C4-2B (cell line): Measurements from ENCODE around the gene CFAP77.

Experiments used
- H3K27ac ChIP-seq: fragments of 450-650 bp; 2 replicates; pipeline ENCODE4 v1.5.1; 2017
- CTCF ChIP-seq: fragments of 450-650 bp; conservative IDR thresholded peaks from 2 replicates; pipeline ENCODE4 v1.5.1; 2017; ENCODE audit warnings: mild to moderate bottlenecking
- ZFX ChIP-seq: fragments of 450-650 bp; IDR thresholded peaks from 2 replicates; pipeline ENCODE4 v1.6.1; 2017

The CFAP77 gene

DNA sequence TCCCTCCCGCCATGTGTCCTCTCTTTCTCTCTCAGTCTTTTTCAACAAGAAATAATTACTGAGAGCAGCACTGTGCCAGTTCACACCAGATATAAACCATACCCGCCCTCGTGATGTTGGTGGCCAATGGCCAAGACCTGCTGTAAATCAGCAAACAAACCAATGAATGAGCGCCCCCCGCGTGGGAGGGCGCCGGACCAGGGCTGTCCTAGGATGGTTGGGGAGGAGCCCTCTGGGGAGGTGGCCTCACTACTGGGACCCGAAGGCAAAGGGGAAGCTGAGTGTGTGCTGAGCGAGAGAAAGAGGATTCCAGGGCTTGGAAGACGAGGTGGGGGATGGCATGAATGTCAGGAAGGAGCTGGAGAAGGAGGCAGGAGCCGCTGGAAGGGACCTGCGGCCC is 121.2 kb downstream of the CFAP77 start:
- TF ChIP-seq CTCF = no peak
- no peak for TF ChIP-seq ZFX

DNA sequence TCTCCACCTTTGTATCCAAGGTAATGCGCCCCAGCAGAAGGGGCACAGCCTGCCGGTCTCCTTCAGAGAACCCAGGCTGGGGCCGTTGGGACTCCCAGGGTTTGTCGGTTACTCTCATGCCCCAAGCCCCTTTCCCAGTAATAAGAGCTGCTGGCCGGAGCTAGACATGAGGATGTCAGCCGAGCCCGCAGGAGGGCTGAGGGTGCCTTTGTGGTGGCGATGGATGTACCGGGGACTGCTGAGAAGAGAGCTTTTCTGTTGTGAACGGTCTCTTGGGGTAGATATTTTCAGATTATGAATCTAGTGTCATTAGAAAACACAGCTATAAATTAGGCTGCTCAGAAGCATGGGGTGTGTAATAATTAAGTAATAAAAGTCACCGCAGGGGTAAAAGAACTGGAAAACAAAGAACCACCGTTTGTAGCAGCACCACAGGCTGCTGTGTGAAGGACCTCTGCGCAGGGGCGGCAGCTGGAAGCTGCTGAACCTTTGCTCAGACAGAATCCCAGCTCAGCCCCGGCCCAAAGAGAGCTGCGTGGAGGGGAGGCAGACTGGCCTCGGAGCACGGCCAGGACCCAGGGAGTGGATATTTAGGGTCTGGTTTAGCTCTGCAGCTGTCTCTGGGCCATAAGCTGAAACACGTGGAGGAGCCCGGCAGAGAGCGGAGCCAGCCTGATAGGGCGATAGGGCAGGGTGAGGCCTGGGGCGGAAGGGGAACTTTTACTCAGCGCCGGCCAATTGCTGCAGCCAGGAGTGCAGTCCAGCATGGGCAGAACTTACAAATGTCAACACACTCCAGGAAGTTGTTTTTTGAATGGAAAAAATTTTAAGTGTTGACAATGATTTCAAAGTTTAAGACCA is 121.9 kb downstream of the CFAP77 start:
- H3K27ac ChIP-seq = no peak overlapping the region
- TF ChIP-seq CTCF = no peak
- no peak for TF ChIP-seq ZFX

More for the DNA sequence above, 121.2 kb downstream of the CFAP77 start:
- H3K27ac ChIP-seq = no peak overlapping the region

DNA sequence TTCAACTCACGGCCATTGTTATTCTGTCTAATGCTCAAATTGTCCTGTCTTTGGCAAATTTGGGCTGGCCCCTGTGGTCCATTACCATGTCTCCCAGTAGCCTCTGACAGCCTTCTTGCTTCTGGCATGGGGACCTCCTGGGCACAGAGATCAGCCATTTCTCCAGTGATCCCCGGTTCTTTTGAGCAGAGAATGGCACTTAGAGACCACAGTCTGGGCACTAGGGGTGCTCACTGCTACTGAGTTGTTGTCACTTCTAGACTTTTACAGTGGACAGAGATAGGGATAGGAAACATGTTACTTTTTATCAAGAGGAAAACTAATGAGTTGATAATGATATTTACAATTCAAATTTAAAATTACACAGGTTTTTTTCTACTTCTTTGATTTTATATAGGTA is 124.8 kb downstream of the CFAP77 start:
- no peak for TF ChIP-seq ZFX
- no peak for TF ChIP-seq CTCF

DNA sequence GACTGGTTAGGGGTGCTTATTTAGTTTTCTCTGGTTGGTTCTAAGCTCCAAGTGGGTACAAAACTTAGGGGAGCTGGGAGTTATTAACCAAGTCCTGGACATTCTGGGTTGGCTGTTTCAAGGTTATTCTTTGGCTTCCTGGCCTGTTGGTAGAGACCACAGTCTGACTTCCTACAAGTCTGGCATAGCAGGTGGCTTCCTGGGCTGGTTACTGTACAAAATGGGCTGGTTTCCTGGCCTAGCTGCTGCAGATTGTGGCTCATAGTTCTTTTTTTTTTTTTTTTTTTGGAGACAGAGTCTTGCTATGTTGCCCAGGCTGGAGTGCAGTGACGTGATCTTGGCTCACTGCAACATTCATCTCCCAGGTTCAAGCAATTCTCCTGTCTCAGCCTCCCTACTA is 126.1 kb downstream of the CFAP77 start:
- H3K27ac ChIP-seq = no peak overlapping the region
- no peak for TF ChIP-seq CTCF
- no peak for TF ChIP-seq ZFX

More for the DNA sequence above, 124.8 kb downstream of the CFAP77 start:
- H3K27ac ChIP-seq = no peak overlapping the region

- no peak overlapping the region for H3K27ac ChIP-seq
- TF ChIP-seq CTCF (no peak), ZFX (no peak)
Measured at GRCh38 chr9:132537352-132537751, 127.3 kb downstream of the CFAP77 start.

DNA sequence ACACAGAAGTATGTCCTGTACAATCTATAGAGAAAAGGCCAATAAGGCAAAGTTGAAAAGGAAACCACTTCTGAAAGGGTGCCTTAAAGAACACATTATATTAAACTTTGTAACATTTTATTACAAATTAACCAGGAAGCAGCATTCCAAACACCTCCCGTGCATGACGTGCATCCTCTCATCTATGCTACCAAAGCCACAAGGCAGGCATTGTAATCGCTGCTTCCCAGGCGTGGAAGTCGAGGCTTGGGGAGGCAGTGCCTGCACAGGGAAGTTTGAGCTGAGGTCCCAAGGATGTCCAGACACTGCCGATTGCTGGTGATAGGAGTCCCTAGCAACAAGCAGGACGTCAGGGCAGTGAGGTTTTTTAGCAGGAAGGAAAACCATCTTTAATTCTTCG is 128.1 kb downstream of the CFAP77 start:
- TF ChIP-seq CTCF (no peak), ZFX (no peak)
- no peak overlapping the region for H3K27ac ChIP-seq

DNA sequence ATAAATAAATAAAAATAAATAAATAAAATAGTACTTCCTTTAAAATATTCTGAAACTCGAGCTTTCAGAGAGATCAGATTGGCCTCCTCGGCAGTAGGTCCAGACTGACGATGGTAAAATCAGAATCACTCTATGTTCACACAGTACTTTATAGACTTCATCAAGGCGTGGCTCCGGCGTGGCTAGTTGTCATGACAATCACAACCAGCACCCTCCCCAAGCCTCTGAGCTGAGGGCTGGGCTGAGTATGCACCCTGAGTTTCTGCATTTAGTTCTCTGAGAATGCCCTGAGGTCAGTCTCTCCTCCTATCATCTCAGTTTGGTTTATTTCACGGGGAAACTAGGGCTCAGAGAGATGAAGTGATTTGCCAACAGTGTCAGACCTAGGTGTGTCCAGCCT is 129.1 kb downstream of the CFAP77 start:
- no peak for TF ChIP-seq CTCF
- no peak for TF ChIP-seq ZFX
- no peak overlapping the region for H3K27ac ChIP-seq
